PC-9 (cell line): ENCODE data around the gene CSNK1G3. TPM values are rescaled to one million over a fixed set of nuclear protein-coding genes. Genes with fewer than 3 reads are reported as not detected.

ENCODE experiments used
- BruUV-seq: library from RNA; stranded (reverse); fragments of 400-500 nt; replicated peaks from 2 replicates; lab custom pipeline; 2021; lab: Mats Ljungman, UMichigan
- CTCF ChIA-PET: fragments of 300-600 bp; sonication (Branson Sonifier 250); formaldehyde crosslinking; loops from one replicate; lab custom pipeline; 2022; ENCODE audit warnings: antibody characterized with exemption; lab: Charles Lee
- POLR2A ChIA-PET: fragments of 300-600 bp; sonication (Branson Sonifier 250); formaldehyde crosslinking; loops from one replicate; lab custom pipeline; 2022; ENCODE audit warnings: antibody characterized with exemption; ENCODE audit not compliant: unreplicated experiment; lab: Charles Lee
- DNase-seq, 2 experiments: peaks; one replicate each; pipeline versions ENCODE4 v3.0.0 to v3.0.0-alpha.2; 2015 to 2022; ENCODE audit warnings: mixed read lengths in 1 of 2
- H2AFZ ChIP-seq: fragments of 200-600 bp; sonication (generic); 2 replicates; pipeline ENCODE4 v1.8.1; 2017; ENCODE audit warnings: antibody characterized with exemption
- H3F3A ChIP-seq: fragments of 200-600 bp; sonication (generic); 2 replicates; pipeline ENCODE4 v1.8.1; 2017; ENCODE audit warnings: antibody characterized with exemption, mild to moderate bottlenecking, low read depth; ENCODE audit not compliant: insufficient read depth
- H3K27ac ChIP-seq: fragments of 200-600 bp; sonication (generic); 2 replicates; pipeline ENCODE4 v1.6.1; 2016; ENCODE audit warnings: mixed run types
- H3K27me3 ChIP-seq: fragments of 200-600 bp; sonication (generic); 2 replicates; pipeline ENCODE4 v1.6.1; 2016; ENCODE audit warnings: low read depth, mixed run types; ENCODE audit not compliant: insufficient read depth
- H3K36me3 ChIP-seq: fragments of 200-600 bp; sonication (generic); 2 replicates; pipeline ENCODE4 v1.6.1; 2016; ENCODE audit warnings: low read depth, mixed run types
- H3K4me1 ChIP-seq: fragments of 200-600 bp; sonication (generic); replicated peaks from 2 replicates; pipeline ENCODE4 v1.6.1; 2016; ENCODE audit warnings: mixed run types; ENCODE audit not compliant: insufficient read depth
- H3K4me2 ChIP-seq: fragments of 200-600 bp; sonication (generic); 2 replicates; pipeline ENCODE4 v1.6.1; 2017; ENCODE audit warnings: mixed run types
- H3K4me3 ChIP-seq: fragments of 200-600 bp; sonication (generic); 2 replicates; pipeline ENCODE4 v1.6.1; 2016; ENCODE audit warnings: mixed run types
- H3K79me2 ChIP-seq: fragments of 200-600 bp; sonication (generic); 2 replicates; pipeline ENCODE4 v1.6.1; 2017; ENCODE audit warnings: low read depth, mixed run types
- H3K9me2 ChIP-seq: fragments of 200-600 bp; sonication (generic); 2 replicates; pipeline ENCODE4 v1.8.1; 2017; ENCODE audit warnings: mild to moderate bottlenecking; ENCODE audit not compliant: insufficient read depth
- H3K9me3 ChIP-seq: fragments of 200-600 bp; sonication (generic); 2 replicates; pipeline ENCODE4 v1.8.1; 2016; ENCODE audit warnings: low read depth; ENCODE audit not compliant: insufficient read depth
- H4K20me1 ChIP-seq: fragments of 200-600 bp; sonication (generic); 2 replicates; pipeline ENCODE4 v1.8.1; 2017; ENCODE audit not compliant: insufficient read depth
- CTCF ChIP-seq: fragments of 200-600 bp; sonication (generic); conservative IDR thresholded peaks from 2 replicates; pipeline ENCODE4 v1.6.1; 2017; ENCODE audit warnings: mixed run types, antibody characterized with exemption, mild to moderate bottlenecking, moderate library complexity
- EZH2 ChIP-seq: fragments of 200-600 bp; sonication (generic); IDR thresholded peaks from 2 replicates; pipeline ENCODE4 v1.8.0; 2017; ENCODE audit warnings: antibody characterized with exemption, low read depth
- intact Hi-C: fragments of 100-400 bp; cut with micrococcal nuclease; formaldehyde crosslinking; loops from one replicate; pipeline ENCODE4 v1.10.0; 2022; ENCODE audit not compliant: unreplicated experiment
- total RNA-seq: library from RNA; stranded (reverse); gene quantifications from 2 replicates; pipeline ENCODE4 v1.2.3, GENCODE V29; 2021

The CSNK1G3 gene
- total RNA-seq, 1 experiment from 2014 or later, result 39.0 TPM

GRCh38 chr5:123594434-123594833 is 82.5 kb downstream of the CSNK1G3 start:
- Histone ChIP-seq H2AFZ (no peak overlapping the region), H3K9me3 (no peaks in the 10 kb centered on the region), H3K4me1 (no peaks in the 10 kb centered on the region), H3K27me3 (no peaks in the 10 kb centered on the region), H4K20me1 (no peaks in the 10 kb centered on the region; the same call in 1 of the 2 replicates), H3K36me3 (peaks cover 10% of the 10 kb centered on the region; the same call in 1 of the 2 replicates), H3F3A (no peaks in the 10 kb centered on the region), H3K4me2 (no peak overlapping the region), H3K79me2 (no peaks in the 10 kb centered on the region), H3K9me2 (no peaks in the 10 kb centered on the region), H3K27ac (no peak overlapping the region), H3K4me3 (no peak overlapping the region)
- no TSS peak for BruUV-seq
- intact Hi-C loops, result no loop called here
- DNase-seq, result no peak
- TF ChIP-seq CTCF (no peak), EZH2 (no peak)
- ChIA-PET CTCF (no interaction called here), POLR2A (no interaction called here)

GRCh38 chr5:123597018-123597417 is 85.0 kb downstream of the CSNK1G3 start:
- H3K36me3 ChIP-seq, result no peaks in the 10 kb centered on the region
- DNase-seq, result no peak
- no peaks in the 10 kb centered on the region for H3K4me1 ChIP-seq
- H3K79me2 ChIP-seq, result no peaks in the 10 kb centered on the region
- H3K9me2 ChIP-seq, result no peaks in the 10 kb centered on the region
- ChIA-PET CTCF (no interaction called here), POLR2A (no interaction called here)
- H4K20me1 ChIP-seq, result no peaks in the 10 kb centered on the region; the same call in 1 of the 2 replicates
- H3K9me3 ChIP-seq, result no peaks in the 10 kb centered on the region
- BruUV-seq, result no TSS peak
- no peak overlapping the region for H3K27ac ChIP-seq
- H3K27me3 ChIP-seq, result no peaks in the 10 kb centered on the region
- no peak overlapping the region for H3K4me2 ChIP-seq
- TF ChIP-seq EZH2 (no peak), CTCF (no peak)
- H3F3A ChIP-seq, result no peaks in the 10 kb centered on the region
- H3K4me3 ChIP-seq, result no peak overlapping the region
- intact Hi-C loops, result no loop called here
- H2AFZ ChIP-seq, result no peak overlapping the region

GRCh38 chr5:123598028-123598689 is 86.2 kb downstream of the CSNK1G3 start:
- Histone ChIP-seq H3K9me3 (no peaks in the 10 kb centered on the region), H3F3A (no peaks in the 10 kb centered on the region), H3K9me2 (no peaks in the 10 kb centered on the region), H3K4me3 (no peak overlapping the region), H3K4me1 (no peaks in the 10 kb centered on the region), H3K27me3 (no peaks in the 10 kb centered on the region), H3K4me2 (no peak overlapping the region), H3K79me2 (no peaks in the 10 kb centered on the region), H2AFZ (no peak overlapping the region), H3K36me3 (no peaks in the 10 kb centered on the region), H3K27ac (no peak overlapping the region), H4K20me1 (no peaks in the 10 kb centered on the region; the same call in 1 of the 2 replicates)
- CTCF ChIA-PET, result no interaction called here
- POLR2A ChIA-PET, result no interaction called here
- DNase-seq, result no peak
- BruUV-seq, result no TSS peak
- intact Hi-C loops, result no loop called here
- no peak for TF ChIP-seq CTCF
- no peak for TF ChIP-seq EZH2
